Measurements from ENCODE around the gene LRRC37A2.
"Not testable (repeated sequence)": the region's sequence is repeated elsewhere in the genome, so short reads cannot be mapped to it uniquely, and the experiment has no call there.

GRCh38 chr17:46481310-46481709 is 31.0 kb upstream of the LRRC37A2 start:
- not testable (repeated sequence) for TF ChIP-seq CTCF (IDR thresholded peaks at IDR 0.05 in 4 of 5, conservative IDR thresholded peaks at IDR 0.05 in 1 of 5); POLR2A (IDR thresholded peaks at IDR 0.05)
